Caco-2 (cell line): ENCODE data around the gene KCTD1. TPM values are rescaled to one million over a fixed set of nuclear protein-coding genes. Genes with fewer than 3 reads are reported as not detected.

Source experiments
- BruUV-seq: library from RNA; stranded (reverse); fragments of 400-500 nt; replicated peaks from 2 replicates; lab custom pipeline; 2021; lab: Mats Ljungman, UMichigan
- CTCF ChIA-PET: fragments of 300-600 bp; sonication (Branson Sonifier 250); formaldehyde crosslinking; loops from one replicate; lab custom pipeline; 2022; ENCODE audit warnings: antibody characterized with exemption; lab: Charles Lee
- POLR2A ChIA-PET: fragments of 300-600 bp; sonication (Branson Sonifier 250); formaldehyde crosslinking; loops from one replicate; lab custom pipeline; 2022; ENCODE audit warnings: antibody characterized with exemption; lab: Charles Lee
- DNase-seq, 2 experiments: peaks; one replicate each; pipeline versions ENCODE4 v3.0.0 to v3.0.0-alpha.2; 2020 to 2022
- H3K27me3 ChIP-seq: replicated peaks from 2 replicates; pipeline ENCODE4 v1.6.0; 2011; ENCODE audit warnings: low read length; ENCODE audit not compliant: control insufficient read depth, insufficient read depth
- H3K36me3 ChIP-seq: 2 replicates; pipeline ENCODE4 v1.5.1; 2011; ENCODE audit warnings: low read length; ENCODE audit not compliant: control insufficient read depth, insufficient read depth
- H3K4me1 ChIP-seq: fragments of 250-450 bp; sonication (Bioruptor Pico); 2 replicates; pipeline ENCODE4 v1.5.1; 2020; ENCODE audit warnings: mild to moderate bottlenecking
- H3K4me3 ChIP-seq: 2 replicates; pipeline ENCODE4 v1.5.1; 2011; ENCODE audit warnings: low read depth, mild to moderate bottlenecking, control low read depth, low read length
- H3K9me3 ChIP-seq: fragments of 250-450 bp; sonication (Bioruptor Pico); 2 replicates; pipeline ENCODE4 v1.5.1; 2020; ENCODE audit warnings: mild to moderate bottlenecking, moderate library complexity
- H3K27ac Mint-ChIP-seq: one replicate; pipeline ENCODE4 v1.8.0; 2022; ENCODE audit warnings: mixed read lengths; ENCODE audit not compliant: unreplicated experiment
- H3K27me3 Mint-ChIP-seq: one replicate; pipeline ENCODE4 v1.8.0; 2022; ENCODE audit warnings: mixed read lengths; ENCODE audit not compliant: insufficient read depth, unreplicated experiment
- H3K36me3 Mint-ChIP-seq: one replicate; pipeline ENCODE4 v1.8.0; 2022; ENCODE audit warnings: mild to moderate bottlenecking, mixed read lengths; ENCODE audit not compliant: insufficient read depth, unreplicated experiment
- H3K4me1 Mint-ChIP-seq: one replicate; pipeline ENCODE4 v1.8.0; 2022; ENCODE audit warnings: low read depth, mixed read lengths; ENCODE audit not compliant: unreplicated experiment
- H3K4me3 Mint-ChIP-seq: one replicate; pipeline ENCODE4 v1.8.0; 2022; ENCODE audit warnings: mild to moderate bottlenecking, moderate library complexity, mixed read lengths; ENCODE audit not compliant: unreplicated experiment
- H3K9me3 Mint-ChIP-seq: one replicate; pipeline ENCODE4 v1.8.0; 2022; ENCODE audit warnings: mixed read lengths; ENCODE audit not compliant: unreplicated experiment
- intact Hi-C: fragments of 100-400 bp; cut with micrococcal nuclease; formaldehyde crosslinking; loops from one replicate; pipeline ENCODE4 v1.10.0; 2022; ENCODE audit not compliant: unreplicated experiment
- total RNA-seq: library from RNA; stranded (reverse); gene quantifications from 2 replicates; pipeline ENCODE4 v1.2.3, GENCODE V29; 2022
- TF ChIP-seq, protein P1 (sequence below), 2 experiments: fragments of 200-600 bp in 1 of 2; IDR thresholded peaks; 1 replicate in 1 of 2; 2 replicates in 1 of 2; pipeline versions ENCODE4 v1.5.1 to v1.8.0; 2011 to 2022; ENCODE audit warnings: antibody characterized with exemption in 1 of 2, control low read depth in 1 of 2, inconsistent platforms in 1 of 2, low read depth in 1 of 2, low read length in 1 of 2, mild to moderate bottlenecking in 1 of 2, moderate library complexity in 1 of 2; ENCODE audit not compliant: insufficient read depth in 1 of 2, severe bottlenecking in 1 of 2, unreplicated experiment in 1 of 2

KCTD1 gene
- total RNA-seq, 1 experiment from 2014 or later = 5.7 TPM

DNA sequence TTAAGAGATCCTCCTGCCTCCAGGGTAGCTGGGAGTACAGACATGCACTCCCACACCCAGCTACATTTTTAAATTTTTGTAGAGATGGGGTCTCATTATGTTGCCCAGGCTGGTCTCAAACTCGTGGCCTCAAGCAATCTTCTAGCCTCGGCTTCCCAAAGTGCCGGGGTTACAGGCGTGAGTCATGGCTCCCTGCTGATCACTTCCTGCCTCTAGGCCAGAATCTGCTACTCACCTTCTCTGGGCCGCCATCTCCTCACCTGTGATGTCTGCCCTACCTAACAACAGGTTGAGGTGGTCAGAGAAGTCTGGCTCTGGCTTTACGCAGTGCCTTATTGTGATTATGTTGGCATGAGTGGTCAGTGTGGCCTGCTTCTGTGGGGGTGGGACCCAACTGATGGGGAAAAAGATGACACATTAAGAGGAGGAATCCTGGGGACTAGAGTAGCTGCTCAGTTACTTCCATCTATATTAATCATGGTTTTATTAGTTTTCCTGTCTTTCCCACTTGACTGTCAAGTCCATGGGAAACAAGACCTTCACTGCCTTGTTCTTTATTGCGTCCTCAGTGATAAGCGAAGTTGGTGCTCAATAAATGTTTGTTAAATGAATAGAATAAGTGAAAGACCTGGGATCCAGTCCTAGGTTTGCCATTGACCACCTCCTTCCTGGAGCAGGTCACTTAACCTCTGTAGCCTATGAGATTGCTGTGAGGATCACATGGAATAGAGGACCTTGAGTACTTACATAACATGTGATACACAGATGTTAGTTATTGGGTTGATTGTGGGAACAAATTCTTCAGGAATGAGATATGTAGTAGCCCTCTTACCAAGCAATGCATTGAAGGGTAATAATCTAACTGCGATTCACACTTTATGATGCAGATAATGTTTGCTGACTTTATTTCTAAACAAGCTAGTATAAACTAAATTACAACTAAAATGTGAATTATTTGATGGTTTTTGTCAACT is 15.7 kb downstream of the KCTD1 start:
- H3K27ac Mint-ChIP-seq = no peak overlapping the region

DNA sequence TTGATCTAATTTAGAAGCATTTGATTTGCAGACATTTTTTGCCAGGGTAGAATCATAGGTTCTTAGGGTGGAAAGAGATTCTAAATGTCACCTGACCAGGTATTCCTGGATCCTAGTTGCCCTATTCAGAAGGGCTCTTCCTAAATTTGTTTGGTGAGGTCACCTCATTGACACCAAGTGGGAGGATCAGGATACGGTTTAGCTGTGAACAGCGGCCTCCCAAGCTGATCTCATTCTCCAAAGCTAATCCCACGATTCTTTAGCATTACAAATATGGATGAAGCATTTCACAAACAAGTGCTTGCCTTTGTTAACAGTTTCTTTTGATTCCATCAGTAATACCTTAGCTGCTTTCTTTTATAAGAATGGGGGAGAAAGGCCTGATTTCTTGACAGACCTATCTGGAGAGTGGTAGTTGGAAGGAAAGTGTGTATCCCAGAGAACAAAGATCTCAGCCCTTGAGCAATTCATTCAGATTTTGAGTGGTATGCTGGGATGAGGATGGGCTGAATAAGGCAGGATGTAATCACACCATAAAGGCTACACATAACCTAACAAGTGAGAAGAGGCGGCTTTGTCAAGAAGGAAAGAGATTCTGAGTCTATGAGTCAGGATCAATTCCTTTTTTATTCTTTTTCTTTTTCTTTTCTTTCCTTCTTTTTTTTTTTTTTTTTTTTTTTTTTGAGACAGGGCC is 16.6 kb downstream of the KCTD1 start:
- Mint-ChIP-seq H3K27me3 (no peaks in the 10 kb centered on the region), H3K27ac (no peak overlapping the region), H3K9me3 (no peaks in the 10 kb centered on the region), H3K4me1 (peaks cover 14% of the 10 kb centered on the region), H3K4me3 (no peak overlapping the region), H3K36me3 (no peaks in the 10 kb centered on the region)
- no peak for DNase-seq
- no peaks in the 10 kb centered on the region for H3K27me3 ChIP-seq
- no peak overlapping the region for H3K4me3 ChIP-seq
- CTCF ChIA-PET = no interaction called here
- H3K4me1 ChIP-seq = no peaks in the 10 kb centered on the region
- TF ChIP-seq, protein P1, sequence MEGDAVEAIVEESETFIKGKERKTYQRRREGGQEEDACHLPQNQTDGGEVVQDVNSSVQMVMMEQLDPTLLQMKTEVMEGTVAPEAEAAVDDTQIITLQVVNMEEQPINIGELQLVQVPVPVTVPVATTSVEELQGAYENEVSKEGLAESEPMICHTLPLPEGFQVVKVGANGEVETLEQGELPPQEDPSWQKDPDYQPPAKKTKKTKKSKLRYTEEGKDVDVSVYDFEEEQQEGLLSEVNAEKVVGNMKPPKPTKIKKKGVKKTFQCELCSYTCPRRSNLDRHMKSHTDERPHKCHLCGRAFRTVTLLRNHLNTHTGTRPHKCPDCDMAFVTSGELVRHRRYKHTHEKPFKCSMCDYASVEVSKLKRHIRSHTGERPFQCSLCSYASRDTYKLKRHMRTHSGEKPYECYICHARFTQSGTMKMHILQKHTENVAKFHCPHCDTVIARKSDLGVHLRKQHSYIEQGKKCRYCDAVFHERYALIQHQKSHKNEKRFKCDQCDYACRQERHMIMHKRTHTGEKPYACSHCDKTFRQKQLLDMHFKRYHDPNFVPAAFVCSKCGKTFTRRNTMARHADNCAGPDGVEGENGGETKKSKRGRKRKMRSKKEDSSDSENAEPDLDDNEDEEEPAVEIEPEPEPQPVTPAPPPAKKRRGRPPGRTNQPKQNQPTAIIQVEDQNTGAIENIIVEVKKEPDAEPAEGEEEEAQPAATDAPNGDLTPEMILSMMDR (IDR thresholded peaks at IDR 0.05; ENCODE audit: insufficient read depth in 1 of 2, low read depth in 1 of 2, low read length in 1 of 2, severe bottlenecking in 1 of 2, unreplicated experiment in 1 of 2) = no peak
- no TSS peak for BruUV-seq
- POLR2A ChIA-PET = no interaction called here
- no peaks in the 10 kb centered on the region for H3K9me3 ChIP-seq
- intact Hi-C loops = no loop called here
- H3K36me3 ChIP-seq = no peaks in the 10 kb centered on the region

More for the DNA sequence above, 15.7 kb downstream of the KCTD1 start:
- TF ChIP-seq, protein P1 (IDR thresholded peaks at IDR 0.05; ENCODE audit: insufficient read depth in 1 of 2, low read depth in 1 of 2, low read length in 1 of 2, severe bottlenecking in 1 of 2, unreplicated experiment in 1 of 2) = no peak
- no peak for DNase-seq
- H3K4me3 Mint-ChIP-seq = no peak overlapping the region
- no peaks in the 10 kb centered on the region for H3K9me3 Mint-ChIP-seq
- H3K27me3 ChIP-seq = no peaks in the 10 kb centered on the region
- no peaks in the 10 kb centered on the region for H3K9me3 ChIP-seq
- no peaks in the 10 kb centered on the region for H3K4me1 ChIP-seq
- ChIA-PET POLR2A (interaction anchor here (0.6 kb wide), 1 partner anchor 105 kb away, joined by 8 read pairs; no protein-coding TSS in a partner anchor), CTCF (no interaction called here)
- no peak overlapping the region for H3K4me3 ChIP-seq
- no TSS peak for BruUV-seq
- intact Hi-C loops = no loop called here
- H3K36me3 ChIP-seq = no peaks in the 10 kb centered on the region
- H3K4me1 Mint-ChIP-seq = peaks cover 15% of the 10 kb centered on the region
- H3K27me3 Mint-ChIP-seq = no peaks in the 10 kb centered on the region
- H3K36me3 Mint-ChIP-seq = no peaks in the 10 kb centered on the region

DNA sequence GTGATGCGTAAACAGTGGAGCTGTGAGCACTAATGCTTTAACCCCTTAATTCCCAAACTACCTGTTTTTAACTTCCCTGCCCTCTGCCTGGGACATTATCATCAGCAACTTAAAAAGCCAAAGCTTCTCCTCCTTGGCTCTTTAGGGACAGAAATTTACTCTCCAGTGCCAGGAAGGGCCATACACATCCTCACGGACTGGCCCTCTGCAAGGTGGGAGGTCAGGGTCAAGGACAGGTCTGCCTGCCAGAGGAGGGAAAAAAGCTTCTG is 21.5 kb downstream of the KCTD1 start:
- Mint-ChIP-seq H3K9me3 (no peaks in the 10 kb centered on the region), H3K36me3 (no peaks in the 10 kb centered on the region), H3K27me3 (no peaks in the 10 kb centered on the region), H3K4me1 (peaks cover 20% of the 10 kb centered on the region), H3K27ac (no peak overlapping the region), H3K4me3 (no peak overlapping the region)
- Histone ChIP-seq H3K4me3 (no peak overlapping the region), H3K27me3 (no peaks in the 10 kb centered on the region), H3K9me3 (no peaks in the 10 kb centered on the region), H3K4me1 (no peaks in the 10 kb centered on the region), H3K36me3 (no peaks in the 10 kb centered on the region)
- DNase-seq = no peak
- ChIA-PET CTCF (interaction anchor here (1.1 kb wide), 1 partner anchor 124 kb away, joined by 3 read pairs; no protein-coding TSS in a partner anchor), POLR2A (no interaction called here)
- BruUV-seq = no TSS peak
- TF ChIP-seq, protein P1 (IDR thresholded peaks at IDR 0.05; ENCODE audit: insufficient read depth in 1 of 2, low read depth in 1 of 2, low read length in 1 of 2, severe bottlenecking in 1 of 2, unreplicated experiment in 1 of 2) = no peak
- intact Hi-C loops = no loop called here
